ENCODE measurements around the gene TMED10. TPM values are rescaled to one million over a fixed set of nuclear protein-coding genes. Genes with fewer than 3 reads are reported as not detected.

Gene TMED10
- total and polyA plus RNA-seq, 2 donors (not counting 3 experiments of a cell fraction or from before 2014, with no cell fraction given): 338 to 342 TPM

DNA sequence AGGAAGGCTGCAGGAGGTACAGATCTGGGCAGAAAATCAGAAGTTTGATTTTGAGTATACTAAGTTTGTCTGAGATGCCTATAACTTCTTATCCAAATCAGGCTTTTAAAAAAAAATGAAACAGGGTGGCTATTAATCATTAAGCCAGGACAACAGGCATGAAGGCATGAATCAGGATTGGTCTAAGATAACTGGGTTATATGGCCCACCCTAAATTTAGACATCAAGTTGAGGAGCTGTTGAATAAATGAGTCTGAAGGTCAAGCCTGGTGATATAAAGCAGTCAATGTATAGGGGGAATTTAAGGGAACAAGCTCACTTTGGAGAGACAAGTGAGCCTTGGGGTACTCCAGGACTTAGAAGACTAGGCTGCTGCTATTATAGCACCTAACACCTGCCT, 78.2 kb downstream of the TMED10 start:
- no peak overlapping the region for H3K9ac ChIP-seq (replicated peaks; ENCODE audit: extremely low read depth, insufficient read depth, low read length)
- no peak overlapping the region for H2AFZ ChIP-seq (ENCODE audit: low read depth, low read length)
- peaks cover 11 to 19% of the 10 kb centered on the region in 2 experiments for H3K36me3 ChIP-seq (ENCODE audit: control insufficient read depth in 2 of 2, extremely low read depth in 1 of 2, insufficient read depth in 2 of 2, low read length in 2 of 2)
- no peak overlapping the region for H3K4me3 ChIP-seq (replicated peaks in 1 of 3; ENCODE audit: insufficient read depth in 1 of 3, low read depth in 1 of 3, low read length in 3 of 3)
- H3K27ac ChIP-seq (ENCODE audit: insufficient read depth, low read depth, low read length): no peak overlapping the region
- H3K27me3 ChIP-seq (ENCODE audit: control insufficient read depth in 2 of 2, insufficient read depth in 2 of 2, low read length in 2 of 2): no peaks in the 10 kb centered on the region
- no peak for TF ChIP-seq POLR2A (IDR thresholded peaks at IDR 0.05; ENCODE audit: low read depth, low read length)
- TF ChIP-seq MYC (IDR thresholded peaks at IDR 0.05; ENCODE audit: low read depth, low read length): no peak
- TF ChIP-seq FOS (IDR thresholded peaks at IDR 0.05; ENCODE audit: borderline replicate concordance, insufficient read depth, low read length): no peak
- TF ChIP-seq, protein P1, sequence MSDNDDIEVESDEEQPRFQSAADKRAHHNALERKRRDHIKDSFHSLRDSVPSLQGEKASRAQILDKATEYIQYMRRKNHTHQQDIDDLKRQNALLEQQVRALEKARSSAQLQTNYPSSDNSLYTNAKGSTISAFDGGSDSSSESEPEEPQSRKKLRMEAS (IDR thresholded peaks at IDR 0.05; ENCODE audit: insufficient read depth, insufficient read length): no peak
- TF ChIP-seq EZH2 (IDR thresholded peaks at IDR 0.05; ENCODE audit: borderline replicate concordance, low read depth, low read length, severe bottlenecking): no peak
- TF ChIP-seq, protein P2, sequence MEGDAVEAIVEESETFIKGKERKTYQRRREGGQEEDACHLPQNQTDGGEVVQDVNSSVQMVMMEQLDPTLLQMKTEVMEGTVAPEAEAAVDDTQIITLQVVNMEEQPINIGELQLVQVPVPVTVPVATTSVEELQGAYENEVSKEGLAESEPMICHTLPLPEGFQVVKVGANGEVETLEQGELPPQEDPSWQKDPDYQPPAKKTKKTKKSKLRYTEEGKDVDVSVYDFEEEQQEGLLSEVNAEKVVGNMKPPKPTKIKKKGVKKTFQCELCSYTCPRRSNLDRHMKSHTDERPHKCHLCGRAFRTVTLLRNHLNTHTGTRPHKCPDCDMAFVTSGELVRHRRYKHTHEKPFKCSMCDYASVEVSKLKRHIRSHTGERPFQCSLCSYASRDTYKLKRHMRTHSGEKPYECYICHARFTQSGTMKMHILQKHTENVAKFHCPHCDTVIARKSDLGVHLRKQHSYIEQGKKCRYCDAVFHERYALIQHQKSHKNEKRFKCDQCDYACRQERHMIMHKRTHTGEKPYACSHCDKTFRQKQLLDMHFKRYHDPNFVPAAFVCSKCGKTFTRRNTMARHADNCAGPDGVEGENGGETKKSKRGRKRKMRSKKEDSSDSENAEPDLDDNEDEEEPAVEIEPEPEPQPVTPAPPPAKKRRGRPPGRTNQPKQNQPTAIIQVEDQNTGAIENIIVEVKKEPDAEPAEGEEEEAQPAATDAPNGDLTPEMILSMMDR (IDR thresholded peaks at IDR 0.05; ENCODE audit: extremely low read depth in 1 of 2, insufficient read depth in 1 of 2, low read depth in 1 of 2, low read length in 2 of 2): no peak
- TF ChIP-seq JUN (IDR thresholded peaks at IDR 0.05; ENCODE audit: borderline replicate concordance, insufficient read depth, insufficient read length, low read depth): no peak
- no peak for TF ChIP-seq POLR2AphosphoS5 (IDR thresholded peaks at IDR 0.05; ENCODE audit: insufficient read depth, low read depth, low read length)
- no peak for TF ChIP-seq GATA2 (IDR thresholded peaks at IDR 0.05; ENCODE audit: insufficient read depth, insufficient read length, low read depth, low read length)
- intact Hi-C loops (cut with micrococcal nuclease) (no loop called here), dilution Hi-C loops (cut with MboI; ENCODE audit: extremely low pct_ligation_motif_present, low sequenced_read_pairs) (no loop called here)
- BruUV-seq (replicated peaks): no TSS peak
- ChIA-PET CTCF (interaction anchor here (1.0 to 2.2 kb wide), 4 partner anchors 9 to 192 kb away, joined by 3 to 9 read pairs (median 3); partner anchors contain the start of gene ACYP1), POLR2A (no interaction called here)
- no peaks in the 10 kb centered on the region for H3K9me3 ChIP-seq (replicated peaks; ENCODE audit: control insufficient read depth, insufficient read depth, low read length)
- DNase-seq (ENCODE audit: low read depth, low spot score) (no peak), FAIRE-seq (no peak)
- no peak overlapping the region for H3K4me2 ChIP-seq (ENCODE audit: insufficient read depth, low read length)
- H3K79me2 ChIP-seq (ENCODE audit: control insufficient read depth, insufficient read depth, low read length): no peaks in the 10 kb centered on the region
- H4K20me1 ChIP-seq (replicated peaks; ENCODE audit: control insufficient read depth, extremely low read depth, insufficient read depth, low read length): no peaks in the 10 kb centered on the region
- no peaks in the 10 kb centered on the region for H3K9me1 ChIP-seq (replicated peaks; ENCODE audit: control insufficient read depth, extremely low read depth, insufficient read depth, low read length)
- no peaks in the 10 kb centered on the region for H3K4me1 ChIP-seq (ENCODE audit: control insufficient read depth, extremely low read depth, insufficient read depth, low read length)
